K562 (cell line): ENCODE results near the gene PLEKHG1. TPM values are rescaled to one million over a fixed set of nuclear protein-coding genes. Genes with fewer than 3 reads are reported as not detected.

Experiments used
- ATAC-seq: fragments of 200-7000 bp; cut with Tn5 transposase; 3 replicates; pipeline ENCODE4 v1.9.1; 2020; ENCODE audit warnings: moderate library complexity
- BruUV-seq: library from RNA; stranded (reverse); fragments of 400-500 nt; replicated peaks from 2 replicates; lab custom pipeline; 2021; lab: Mats Ljungman, UMichigan
- CTCF ChIA-PET: fragments of 300-600 bp; formaldehyde crosslinking; extraction: SDS; loops from one replicate; lab custom pipeline; 2021; ENCODE audit warnings: low intra/inter-chr PET ratio; lab: Yijun Ruan, JAX
- POLR2A ChIA-PET: fragments of 300-600, 350-650 bp; sonication (Branson Sonifier 250); formaldehyde crosslinking; extraction: SDS; loops from one replicate; lab custom pipeline; 2021; ENCODE audit warnings: antibody characterized with exemption, inconsistent platforms; lab: Yijun Ruan, JAX
- DNase-seq, 4 experiments: peaks; one replicate each; pipeline versions ENCODE4 v3.0.0 to v3.0.0-alpha.2; 2011 to 2018; ENCODE audit warnings: low spot score in 3 of 4, mixed read lengths in 3 of 4; ENCODE audit errors: extremely low read depth in 1 of 4
- FAIRE-seq: peaks from 2 replicates; lab custom pipeline; 2011; peaks lifted over from hg19 to GRCh38; lab: Jason Lieb, UNC
- H2AFZ ChIP-seq: 2 replicates; pipeline ENCODE4 v1.6.0; 2011; ENCODE audit warnings: low read depth, low read length, control low read depth, inconsistent platforms
- H3K27ac ChIP-seq: fragments of 200-600 bp; 3 replicates; pipeline ENCODE4 v1.8.0; 2011; ENCODE audit warnings: low read depth, mild to moderate bottlenecking, control low read depth, inconsistent platforms, low read length, moderate library complexity, mixed read lengths; ENCODE audit errors: extremely low read depth
- H3K27me3 ChIP-seq, 2 experiments: fragments of 300-600 bp in 1 of 2; 2 replicates in 1 of 2; 3 replicates in 1 of 2; pipeline versions ENCODE4 v1.6.0 to v1.8.0; 2011; ENCODE audit warnings: inconsistent platforms in 2 of 2, low read length in 2 of 2, mild to moderate bottlenecking in 1 of 2, mixed read lengths in 1 of 2, moderate library complexity in 1 of 2; ENCODE audit not compliant: control insufficient read depth in 2 of 2, insufficient read depth in 2 of 2
- H3K36me3 ChIP-seq: fragments of 300-600 bp; 3 replicates; pipeline ENCODE4 v1.8.0; 2011; ENCODE audit warnings: mild to moderate bottlenecking, low read length, inconsistent platforms; ENCODE audit not compliant: control insufficient read depth, insufficient read depth
- H3K4me1 ChIP-seq, 2 experiments: fragments of 200-600 bp in 1 of 2; replicated peaks in 1 of 2; 2 replicates in 1 of 2; 3 replicates in 1 of 2; pipeline versions ENCODE4 v1.5.1 to v1.8.0; 2011; ENCODE audit warnings: inconsistent platforms in 2 of 2, low read length in 2 of 2, mild to moderate bottlenecking in 1 of 2, mixed read lengths in 1 of 2, moderate library complexity in 1 of 2; ENCODE audit not compliant: control insufficient read depth in 2 of 2, insufficient read depth in 2 of 2
- H3K4me2 ChIP-seq: 2 replicates; pipeline ENCODE4 v1.6.1; 2011; ENCODE audit warnings: low read length, control low read depth, inconsistent platforms, mixed read lengths; ENCODE audit not compliant: insufficient read depth
- H3K4me3 ChIP-seq: fragments of 200-600 bp; sonication (generic), shearing (Covaris generic); 2 replicates; pipeline ENCODE4 v1.5.1; 2016; ENCODE audit warnings: control low read depth, inconsistent platforms
- H3K79me2 ChIP-seq: fragments of 200-600 bp; 3 replicates; pipeline ENCODE4 v1.8.0; 2011; ENCODE audit warnings: low read length, inconsistent platforms; ENCODE audit not compliant: control insufficient read depth, insufficient read depth
- H3K9ac ChIP-seq, 2 experiments: 2 replicates each; pipeline versions ENCODE4 v1.6.0 to v1.6.1; 2011; ENCODE audit warnings: low read depth in 2 of 2, low read length in 2 of 2, control low read depth in 1 of 2, inconsistent platforms in 1 of 2, mild to moderate bottlenecking in 1 of 2, mixed read lengths in 1 of 2; ENCODE audit not compliant: insufficient read depth in 1 of 2
- H3K9me1 ChIP-seq: one replicate; pipeline ENCODE4 v1.6.0; 2011; ENCODE audit warnings: inconsistent platforms, mild to moderate bottlenecking, low read length, moderate library complexity; ENCODE audit not compliant: control insufficient read depth, insufficient read depth
- H3K9me3 ChIP-seq: replicated peaks from 2 replicates; pipeline ENCODE4 v1.5.1; 2011; ENCODE audit warnings: low read depth, low read length, inconsistent platforms; ENCODE audit not compliant: control insufficient read depth, insufficient read depth
- H4K20me1 ChIP-seq: replicated peaks from 2 replicates; pipeline ENCODE4 v1.6.1; 2011; ENCODE audit warnings: low read length, inconsistent platforms, mixed read lengths; ENCODE audit not compliant: control insufficient read depth, insufficient read depth
- HNRNPLL ChIP-seq: fragments of 200-400 bp; formaldehyde crosslinking; IDR thresholded peaks from 2 replicates; pipeline ENCODE4 v1.6.1; 2017; ENCODE audit warnings: low read length, low read depth, mild to moderate bottlenecking; ENCODE audit not compliant: poor library complexity, severe bottlenecking
- ZKSCAN8 ChIP-seq: fragments of 200-800 bp; sonication (Bioruptor generic); IDR thresholded peaks from 2 replicates; pipeline ENCODE4 v1.6.1; 2016; ENCODE audit warnings: missing genetic modification characterization, missing compliant biosample characterization
- ZNF347 ChIP-seq: fragments of 450-650 bp; formaldehyde crosslinking; IDR thresholded peaks from 2 replicates; pipeline ENCODE4 v1.4.0; 2020; ENCODE audit warnings: low read depth, mild to moderate bottlenecking, moderate library complexity
- WGBS: fragments of 100-300 bp; shearing (Covaris generic); methylation state at CpG from one replicate; pipeline ENCODE4 v1.1.6; 2016; ENCODE audit warnings: low coverage, mixed read lengths; ENCODE audit not compliant: insufficient coverage; ENCODE audit errors: missing lambda C conversion rate; 5-methylcytosine and 5-hydroxymethylcytosine counted together
- in situ Hi-C: fragments of 300-500 bp; cut with MboI; formaldehyde crosslinking; loops from 4 replicates; pipeline ENCODE4 v1.15.0; 2018; ENCODE audit warnings: inconsistent platforms, mixed read lengths
- intact Hi-C: fragments of 100-400 bp; cut with micrococcal nuclease; formaldehyde crosslinking; loops from 2 replicates; pipeline ENCODE4 v1.14.2; 2022
- polyA plus RNA-seq, 8 experiments: library from polyadenylated mRNA; depleted of rRNA in 4 of 8; stranded (reverse) in 5 of 8; unstranded in 3 of 8; fragments of >200 nt; fragmentation: Nextera tagmentation in 2 of 8; fragmentation: Illumina TruSeq in 1 of 8; extraction: Ambion mirVana in 2 of 8; extraction: Trizol in 1 of 8; gene quantifications; 2 replicates each; pipeline versions ENCODE4 v1.2.1 to v1.2.3, GENCODE V29; 2011 to 2014; ENCODE audit warnings: inconsistent platforms in 1 of 8, missing spikeins in 1 of 8
- total RNA-seq, 7 experiments: library from RNA; depleted of rRNA in 6 of 7; stranded (reverse); fragments of >200 nt in 6 of 7; fragmentation: Illumina TruSeq in 2 of 7; extraction: Trizol in 2 of 7; gene quantifications; 2 replicates each; pipeline versions ENCODE4 v1.2.1 to v1.2.3, GENCODE V29; 2011 to 2021; ENCODE audit warnings: low replicate concordance in 1 of 7
- TF ChIP-seq, protein P1 (sequence below): fragments of 250-450 bp; sonication (Bioruptor Pico); IDR thresholded peaks from 2 replicates; pipeline ENCODE4 v1.5.0; 2022; ENCODE audit warnings: mild to moderate bottlenecking
- TF ChIP-seq, protein P2 (sequence below): fragments of 250-450 bp; sonication (Bioruptor Pico); IDR thresholded peaks from 2 replicates; pipeline ENCODE4 v1.5.0; 2020; ENCODE audit warnings: mild to moderate bottlenecking

The PLEKHG1 gene
- total and polyA plus RNA-seq, 9 of the 15 experiments (the other 6 are each of a cell fraction or from before 2014, with no cell fraction given), result 0.03 to 0.16 (median 0.03) TPM; not detected in 6

DNA sequence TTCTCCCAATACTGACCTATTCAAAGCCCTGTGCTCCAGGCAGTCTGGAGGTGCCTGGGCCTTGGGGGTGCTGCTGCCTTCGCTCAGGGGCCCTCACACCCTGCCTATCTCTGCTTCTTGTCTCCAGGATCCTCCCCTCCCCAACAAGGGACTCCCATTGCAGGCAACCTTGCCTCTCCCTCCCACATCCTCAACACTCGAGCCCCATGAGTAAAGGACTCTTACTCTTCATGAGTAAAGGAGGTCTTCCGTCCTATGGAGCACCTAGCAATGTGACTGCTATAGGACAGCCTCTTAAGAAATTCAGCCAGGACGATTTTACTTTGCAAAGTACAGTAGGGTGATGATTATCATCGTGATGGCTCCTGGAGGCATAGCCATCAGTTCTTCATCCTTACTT lies 24.5 kb downstream of the PLEKHG1 start:
- no TSS peak for BruUV-seq
- intact Hi-C loops (no loop called here), in situ Hi-C loops (no loop called here)
- H2AFZ ChIP-seq, result no peak overlapping the region
- H3K36me3 ChIP-seq, result no peaks in the 10 kb centered on the region
- no peaks in the 10 kb centered on the region for H4K20me1 ChIP-seq
- 0% methylated on average over 5 of the region's 5 CpGs for WGBS
- no peak overlapping the region for H3K27ac ChIP-seq
- H3K4me2 ChIP-seq, result no peak overlapping the region
- H3K27me3 ChIP-seq, result peaks cover 21 to 25% of the 10 kb centered on the region in 2 experiments
- no peak for DNase-seq
- H3K9me3 ChIP-seq, result no peaks in the 10 kb centered on the region
- no peak for ATAC-seq
- FAIRE-seq, result no peak
- H3K4me3 ChIP-seq, result no peak overlapping the region
- no peaks in the 10 kb centered on the region for H3K4me1 ChIP-seq
- ChIA-PET POLR2A (no interaction called here), CTCF (no interaction called here)
- no peaks in the 10 kb centered on the region for H3K9me1 ChIP-seq
- H3K79me2 ChIP-seq, result no peaks in the 10 kb centered on the region
- TF ChIP-seq, protein P1, sequence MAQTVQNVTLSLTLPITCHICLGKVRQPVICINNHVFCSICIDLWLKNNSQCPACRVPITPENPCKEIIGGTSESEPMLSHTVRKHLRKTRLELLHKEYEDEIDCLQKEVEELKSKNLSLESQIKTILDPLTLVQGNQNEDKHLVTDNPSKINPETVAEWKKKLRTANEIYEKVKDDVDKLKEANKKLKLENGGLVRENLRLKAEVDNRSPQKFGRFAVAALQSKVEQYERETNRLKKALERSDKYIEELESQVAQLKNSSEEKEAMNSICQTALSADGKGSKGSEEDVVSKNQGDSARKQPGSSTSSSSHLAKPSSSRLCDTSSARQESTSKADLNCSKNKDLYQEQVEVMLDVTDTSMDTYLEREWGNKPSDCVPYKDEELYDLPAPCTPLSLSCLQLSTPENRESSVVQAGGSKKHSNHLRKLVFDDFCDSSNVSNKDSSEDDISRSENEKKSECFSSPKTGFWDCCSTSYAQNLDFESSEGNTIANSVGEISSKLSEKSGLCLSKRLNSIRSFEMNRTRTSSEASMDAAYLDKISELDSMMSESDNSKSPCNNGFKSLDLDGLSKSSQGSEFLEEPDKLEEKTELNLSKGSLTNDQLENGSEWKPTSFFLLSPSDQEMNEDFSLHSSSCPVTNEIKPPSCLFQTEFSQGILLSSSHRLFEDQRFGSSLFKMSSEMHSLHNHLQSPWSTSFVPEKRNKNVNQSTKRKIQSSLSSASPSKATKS, result no peak
- no peak overlapping the region for H3K9ac ChIP-seq

DNA sequence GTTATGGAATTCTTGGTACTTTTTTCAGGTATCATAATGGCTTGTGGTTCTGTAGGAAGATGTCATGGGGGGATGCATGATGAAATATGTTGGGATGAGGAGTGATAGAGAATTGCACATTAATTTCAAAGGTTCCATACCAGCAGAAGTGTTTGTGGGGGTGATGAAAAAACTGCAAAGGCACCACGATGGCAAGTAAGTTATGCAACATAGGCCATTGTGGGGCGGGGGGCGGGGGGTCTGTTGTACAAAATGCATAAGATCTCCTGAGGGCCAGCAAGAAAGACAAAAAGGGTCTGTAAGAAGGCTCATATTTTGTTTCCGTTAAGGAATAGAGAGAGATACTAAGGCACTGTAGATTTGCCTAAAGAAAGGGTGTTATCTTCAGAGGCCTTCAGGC lies 26.2 kb downstream of the PLEKHG1 start:
- 3% methylated on average over 4 of the region's 4 CpGs for WGBS
- H3K4me1 ChIP-seq, result no peaks in the 10 kb centered on the region
- no TSS peak for BruUV-seq

More for the DNA sequence above, 26.2 kb downstream of the PLEKHG1 start:
- H4K20me1 ChIP-seq, result 0 out of 2 replicates have a peak, but pooled peaks cover 2% of the 10 kb centered on the region
- no peak overlapping the region for H3K4me2 ChIP-seq
- H3K4me3 ChIP-seq, result no peak overlapping the region
- intact Hi-C loops (no loop called here), in situ Hi-C loops (no loop called here)
- POLR2A ChIA-PET, result interaction anchor here (1.0 kb wide), 1 partner anchor 10 kb away, joined by 3 read pairs; no protein-coding TSS in a partner anchor
- CTCF ChIA-PET, result no interaction called here
- H2AFZ ChIP-seq, result no peak overlapping the region
- no peaks in the 10 kb centered on the region for H3K9me3 ChIP-seq
- TF ChIP-seq, protein P2, sequence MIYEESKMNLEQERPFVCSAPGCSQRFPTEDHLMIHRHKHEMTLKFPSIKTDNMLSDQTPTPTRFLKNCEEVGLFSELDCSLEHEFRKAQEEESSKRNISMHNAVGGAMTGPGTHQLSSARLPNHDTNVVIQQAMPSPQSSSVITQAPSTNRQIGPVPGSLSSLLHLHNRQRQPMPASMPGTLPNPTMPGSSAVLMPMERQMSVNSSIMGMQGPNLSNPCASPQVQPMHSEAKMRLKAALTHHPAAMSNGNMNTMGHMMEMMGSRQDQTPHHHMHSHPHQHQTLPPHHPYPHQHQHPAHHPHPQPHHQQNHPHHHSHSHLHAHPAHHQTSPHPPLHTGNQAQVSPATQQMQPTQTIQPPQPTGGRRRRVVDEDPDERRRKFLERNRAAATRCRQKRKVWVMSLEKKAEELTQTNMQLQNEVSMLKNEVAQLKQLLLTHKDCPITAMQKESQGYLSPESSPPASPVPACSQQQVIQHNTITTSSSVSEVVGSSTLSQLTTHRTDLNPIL (CRISPR knock-in tag), result no peak
- TF ChIP-seq ZNF347 (no peak), ZKSCAN8 (CRISPR knock-in tag) (no peak), HNRNPLL (no peak)
- FAIRE-seq (no peak), ATAC-seq (no peak), DNase-seq (no peak)
- H3K27ac ChIP-seq, result no peak overlapping the region
- no peak overlapping the region for H3K9ac ChIP-seq
- peaks cover 27 to 34% of the 10 kb centered on the region in 2 experiments for H3K27me3 ChIP-seq
- no peaks in the 10 kb centered on the region for H3K9me1 ChIP-seq
- H3K36me3 ChIP-seq, result no peaks in the 10 kb centered on the region
- H3K79me2 ChIP-seq, result no peaks in the 10 kb centered on the region
